ENCODE results near the gene PUS1. TPM values are rescaled to one million over a fixed set of nuclear protein-coding genes. Genes with fewer than 3 reads are reported as not detected.

The PUS1 gene
- total RNA-seq, 1 donor from 2014 or later: 22.9 TPM

GRCh38 chr12:131991816-131992430, 62.8 kb downstream of the PUS1 start:
- TF ChIP-seq, protein P1, sequence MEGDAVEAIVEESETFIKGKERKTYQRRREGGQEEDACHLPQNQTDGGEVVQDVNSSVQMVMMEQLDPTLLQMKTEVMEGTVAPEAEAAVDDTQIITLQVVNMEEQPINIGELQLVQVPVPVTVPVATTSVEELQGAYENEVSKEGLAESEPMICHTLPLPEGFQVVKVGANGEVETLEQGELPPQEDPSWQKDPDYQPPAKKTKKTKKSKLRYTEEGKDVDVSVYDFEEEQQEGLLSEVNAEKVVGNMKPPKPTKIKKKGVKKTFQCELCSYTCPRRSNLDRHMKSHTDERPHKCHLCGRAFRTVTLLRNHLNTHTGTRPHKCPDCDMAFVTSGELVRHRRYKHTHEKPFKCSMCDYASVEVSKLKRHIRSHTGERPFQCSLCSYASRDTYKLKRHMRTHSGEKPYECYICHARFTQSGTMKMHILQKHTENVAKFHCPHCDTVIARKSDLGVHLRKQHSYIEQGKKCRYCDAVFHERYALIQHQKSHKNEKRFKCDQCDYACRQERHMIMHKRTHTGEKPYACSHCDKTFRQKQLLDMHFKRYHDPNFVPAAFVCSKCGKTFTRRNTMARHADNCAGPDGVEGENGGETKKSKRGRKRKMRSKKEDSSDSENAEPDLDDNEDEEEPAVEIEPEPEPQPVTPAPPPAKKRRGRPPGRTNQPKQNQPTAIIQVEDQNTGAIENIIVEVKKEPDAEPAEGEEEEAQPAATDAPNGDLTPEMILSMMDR (IDR thresholded peaks at IDR 0.05; ENCODE audit: insufficient read depth, low read length, severe bottlenecking): no peak
- no peak for DNase-seq (ENCODE audit: low read depth)
- FAIRE-seq: no peak
- Histone ChIP-seq H3K4me3 (ENCODE audit: low read depth, low read length) (no peak overlapping the region), H3K36me3 (ENCODE audit: control insufficient read depth, insufficient read depth, low read length) (peaks cover 19% of the 10 kb centered on the region), H3K27me3 (ENCODE audit: control insufficient read depth, insufficient read depth, low read length) (no peaks in the 10 kb centered on the region)

- TF ChIP-seq, protein P1 (IDR thresholded peaks at IDR 0.05; ENCODE audit: insufficient read depth, low read length, severe bottlenecking): no peak
- H3K36me3 ChIP-seq (ENCODE audit: control insufficient read depth, insufficient read depth, low read length): peaks cover 14% of the 10 kb centered on the region
- FAIRE-seq (no peak), DNase-seq (ENCODE audit: low read depth) (no peak)
- H3K4me3 ChIP-seq (ENCODE audit: low read depth, low read length): no peak overlapping the region
- H3K27me3 ChIP-seq (ENCODE audit: control insufficient read depth, insufficient read depth, low read length): no peaks in the 10 kb centered on the region
Measured at GRCh38 chr12:131994589-131994988, 65.5 kb downstream of the PUS1 start.

Other genes with a start within 250 kb of the PUS1 start
- 18.2 and 20.9 TPM in 2 replicates for gene SFSWAP, start 218.2 kb upstream of the PUS1 start, total RNA-seq
- gene MMP17, start 100.9 kb upstream of the PUS1 start, total RNA-seq: 4.1 and 4.5 TPM in 2 replicates
- 3.2 and 11.3 TPM in 2 replicates for gene ULK1, start 34.7 kb upstream of the PUS1 start, total RNA-seq
- gene EP400, start 20.7 kb downstream of the PUS1 start, total RNA-seq: 5.8 and 6.7 TPM in 2 replicates
- 9.0 and 10.0 TPM in 2 replicates for gene DDX51, start 215.0 kb downstream of the PUS1 start, total RNA-seq
- gene NOC4L, start 215.2 kb downstream of the PUS1 start, total RNA-seq: 10.0 and 11.4 TPM in 2 replicates